Caco-2 (cell line): ENCODE measurements around the gene IL22RA1. TPM values are rescaled to one million over a fixed set of nuclear protein-coding genes. Genes with fewer than 3 reads are reported as not detected.

ENCODE experiments used
- BruUV-seq: library from RNA; stranded (reverse); fragments of 400-500 nt; replicated peaks from 2 replicates; lab custom pipeline; 2021; lab: Mats Ljungman, UMichigan
- CTCF ChIA-PET: fragments of 300-600 bp; sonication (Branson Sonifier 250); formaldehyde crosslinking; loops from one replicate; lab custom pipeline; 2022; ENCODE audit warnings: antibody characterized with exemption; lab: Charles Lee
- POLR2A ChIA-PET: fragments of 300-600 bp; sonication (Branson Sonifier 250); formaldehyde crosslinking; loops from one replicate; lab custom pipeline; 2022; ENCODE audit warnings: antibody characterized with exemption; lab: Charles Lee
- DNase-seq, 2 experiments: peaks; one replicate each; pipeline versions ENCODE4 v3.0.0 to v3.0.0-alpha.2; 2020 to 2022
- H3K27me3 ChIP-seq: replicated peaks from 2 replicates; pipeline ENCODE4 v1.6.0; 2011; ENCODE audit warnings: low read length; ENCODE audit not compliant: control insufficient read depth, insufficient read depth
- H3K36me3 ChIP-seq: 2 replicates; pipeline ENCODE4 v1.5.1; 2011; ENCODE audit warnings: low read length; ENCODE audit not compliant: control insufficient read depth, insufficient read depth
- H3K4me1 ChIP-seq: fragments of 250-450 bp; sonication (Bioruptor Pico); 2 replicates; pipeline ENCODE4 v1.5.1; 2020; ENCODE audit warnings: mild to moderate bottlenecking
- H3K4me3 ChIP-seq: 2 replicates; pipeline ENCODE4 v1.5.1; 2011; ENCODE audit warnings: low read depth, mild to moderate bottlenecking, control low read depth, low read length
- H3K9me3 ChIP-seq: fragments of 250-450 bp; sonication (Bioruptor Pico); 2 replicates; pipeline ENCODE4 v1.5.1; 2020; ENCODE audit warnings: mild to moderate bottlenecking, moderate library complexity
- H3K27ac Mint-ChIP-seq: one replicate; pipeline ENCODE4 v1.8.0; 2022; ENCODE audit warnings: mixed read lengths; ENCODE audit not compliant: unreplicated experiment
- H3K27me3 Mint-ChIP-seq: one replicate; pipeline ENCODE4 v1.8.0; 2022; ENCODE audit warnings: mixed read lengths; ENCODE audit not compliant: insufficient read depth, unreplicated experiment
- H3K36me3 Mint-ChIP-seq: one replicate; pipeline ENCODE4 v1.8.0; 2022; ENCODE audit warnings: mild to moderate bottlenecking, mixed read lengths; ENCODE audit not compliant: insufficient read depth, unreplicated experiment
- H3K4me1 Mint-ChIP-seq: one replicate; pipeline ENCODE4 v1.8.0; 2022; ENCODE audit warnings: low read depth, mixed read lengths; ENCODE audit not compliant: unreplicated experiment
- H3K4me3 Mint-ChIP-seq: one replicate; pipeline ENCODE4 v1.8.0; 2022; ENCODE audit warnings: mild to moderate bottlenecking, moderate library complexity, mixed read lengths; ENCODE audit not compliant: unreplicated experiment
- H3K9me3 Mint-ChIP-seq: one replicate; pipeline ENCODE4 v1.8.0; 2022; ENCODE audit warnings: mixed read lengths; ENCODE audit not compliant: unreplicated experiment
- CTCF ChIP-seq, 2 experiments: fragments of 200-600 bp in 1 of 2; IDR thresholded peaks; 1 replicate in 1 of 2; 2 replicates in 1 of 2; pipeline versions ENCODE4 v1.5.1 to v1.8.0; 2011 to 2022; ENCODE audit warnings: antibody characterized with exemption in 1 of 2, control low read depth in 1 of 2, inconsistent platforms in 1 of 2, low read depth in 1 of 2, low read length in 1 of 2, mild to moderate bottlenecking in 1 of 2, moderate library complexity in 1 of 2; ENCODE audit not compliant: insufficient read depth in 1 of 2, severe bottlenecking in 1 of 2, unreplicated experiment in 1 of 2
- intact Hi-C: fragments of 100-400 bp; cut with micrococcal nuclease; formaldehyde crosslinking; loops from one replicate; pipeline ENCODE4 v1.10.0; 2022; ENCODE audit not compliant: unreplicated experiment
- total RNA-seq: library from RNA; stranded (reverse); gene quantifications from 2 replicates; pipeline ENCODE4 v1.2.3, GENCODE V29; 2022

The IL22RA1 gene
- total RNA-seq, 1 experiment from 2014 or later, result 2.5 TPM

- H3K36me3 Mint-ChIP-seq, result no peaks in the 10 kb centered on the region
- no peaks in the 10 kb centered on the region for H3K4me1 ChIP-seq
- intact Hi-C loops, result no loop called here
- H3K27me3 Mint-ChIP-seq, result no peaks in the 10 kb centered on the region
- no peak overlapping the region for H3K4me3 ChIP-seq
- no TSS peak for BruUV-seq
- H3K9me3 Mint-ChIP-seq, result no peaks in the 10 kb centered on the region
- H3K4me3 Mint-ChIP-seq, result no peak overlapping the region
- H3K9me3 ChIP-seq, result no peaks in the 10 kb centered on the region
- DNase-seq, result no peak
- CTCF ChIA-PET, result no interaction called here
- no peaks in the 10 kb centered on the region for H3K36me3 ChIP-seq
- no peak for TF ChIP-seq CTCF (IDR thresholded peaks at IDR 0.05; ENCODE audit: insufficient read depth in 1 of 2, low read depth in 1 of 2, low read length in 1 of 2, severe bottlenecking in 1 of 2, unreplicated experiment in 1 of 2)
- H3K27ac Mint-ChIP-seq, result no peak overlapping the region
- H3K27me3 ChIP-seq, result no peaks in the 10 kb centered on the region
- POLR2A ChIA-PET, result no interaction called here
- H3K4me1 Mint-ChIP-seq, result no peaks in the 10 kb centered on the region
Measured at GRCh38 chr1:24081190-24081589, 61.8 kb downstream of the IL22RA1 start.

- Histone ChIP-seq H3K4me3 (no peak overlapping the region), H3K36me3 (no peaks in the 10 kb centered on the region), H3K27me3 (no peaks in the 10 kb centered on the region), H3K9me3 (no peaks in the 10 kb centered on the region), H3K4me1 (no peaks in the 10 kb centered on the region)
- H3K4me3 Mint-ChIP-seq, result no peak overlapping the region
- no peaks in the 10 kb centered on the region for H3K36me3 Mint-ChIP-seq
- no peaks in the 10 kb centered on the region for H3K4me1 Mint-ChIP-seq
- ChIA-PET POLR2A (no interaction called here), CTCF (interaction anchor here (0.6 kb wide), 1 partner anchor 127 kb away, joined by 8 read pairs; no protein-coding TSS in a partner anchor)
- TF ChIP-seq CTCF (IDR thresholded peaks at IDR 0.05; ENCODE audit: insufficient read depth in 1 of 2, low read depth in 1 of 2, low read length in 1 of 2, severe bottlenecking in 1 of 2, unreplicated experiment in 1 of 2), result no peak
- no peaks in the 10 kb centered on the region for H3K27me3 Mint-ChIP-seq
- DNase-seq, result no peak
- intact Hi-C loops, result no loop called here
- no peak overlapping the region for H3K27ac Mint-ChIP-seq
- no peaks in the 10 kb centered on the region for H3K9me3 Mint-ChIP-seq
- BruUV-seq, result no TSS peak
Measured at GRCh38 chr1:24080131-24080530, 62.8 kb downstream of the IL22RA1 start.

GRCh38 chr1:24077278-24077978, 65.5 kb downstream of the IL22RA1 start:
- ChIA-PET POLR2A (no interaction called here), CTCF (no interaction called here)
- no peaks in the 10 kb centered on the region for H3K36me3 ChIP-seq

More at GRCh38 chr1:24077278-24077978, 65.5 kb downstream of the IL22RA1 start:
- H3K36me3 Mint-ChIP-seq, result no peaks in the 10 kb centered on the region
- Histone ChIP-seq H3K27me3 (no peaks in the 10 kb centered on the region), H3K4me1 (no peaks in the 10 kb centered on the region), H3K9me3 (no peaks in the 10 kb centered on the region), H3K4me3 (no peak overlapping the region)
- no peak overlapping the region for H3K27ac Mint-ChIP-seq
- H3K27me3 Mint-ChIP-seq, result no peaks in the 10 kb centered on the region
- H3K4me1 Mint-ChIP-seq, result no peaks in the 10 kb centered on the region
- H3K9me3 Mint-ChIP-seq, result no peaks in the 10 kb centered on the region
- no peak for DNase-seq
- intact Hi-C loops, result no loop called here
- no TSS peak for BruUV-seq
- no peak overlapping the region for H3K4me3 Mint-ChIP-seq
- no peak for TF ChIP-seq CTCF (IDR thresholded peaks at IDR 0.05; ENCODE audit: insufficient read depth in 1 of 2, low read depth in 1 of 2, low read length in 1 of 2, severe bottlenecking in 1 of 2, unreplicated experiment in 1 of 2)
